GM21723 (cell line): ENCODE measurements around the gene C1orf35.

Source experiments
- ATAC-seq: cut with Tn5 transposase; IDR thresholded peaks from one replicate; pipeline ENCODE4 v1.9.1; 2021; ENCODE audit warnings: mild to moderate bottlenecking, moderate library complexity; ENCODE audit not compliant: unreplicated experiment

The C1orf35 gene

DNA sequence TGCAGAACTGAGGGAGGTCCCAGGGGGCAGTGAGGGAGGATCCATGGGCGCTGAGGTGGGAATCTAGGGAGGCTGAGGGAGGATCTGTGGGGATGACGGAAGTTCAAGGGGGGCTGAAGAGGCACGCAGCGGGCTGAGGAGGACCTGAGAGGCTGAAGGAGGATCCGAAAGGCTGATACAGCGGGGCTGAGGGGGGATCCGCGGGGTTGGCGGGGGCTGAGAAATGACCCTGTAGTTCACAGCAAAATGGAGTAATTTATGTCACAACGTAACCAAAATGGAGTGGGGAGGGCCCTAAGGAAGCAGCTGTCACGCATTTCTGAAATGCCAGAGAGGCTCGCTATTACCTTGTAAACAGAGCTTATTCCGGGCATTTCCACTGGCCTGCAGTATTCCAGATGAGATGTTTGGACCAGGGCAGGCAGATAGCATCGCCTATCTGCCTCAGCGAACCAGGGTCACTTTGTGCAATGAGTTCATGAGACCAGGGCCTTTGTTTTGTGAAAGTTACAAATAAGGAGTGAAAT, 6.9 kb upstream of the C1orf35 start:
- no peak for ATAC-seq

DNA sequence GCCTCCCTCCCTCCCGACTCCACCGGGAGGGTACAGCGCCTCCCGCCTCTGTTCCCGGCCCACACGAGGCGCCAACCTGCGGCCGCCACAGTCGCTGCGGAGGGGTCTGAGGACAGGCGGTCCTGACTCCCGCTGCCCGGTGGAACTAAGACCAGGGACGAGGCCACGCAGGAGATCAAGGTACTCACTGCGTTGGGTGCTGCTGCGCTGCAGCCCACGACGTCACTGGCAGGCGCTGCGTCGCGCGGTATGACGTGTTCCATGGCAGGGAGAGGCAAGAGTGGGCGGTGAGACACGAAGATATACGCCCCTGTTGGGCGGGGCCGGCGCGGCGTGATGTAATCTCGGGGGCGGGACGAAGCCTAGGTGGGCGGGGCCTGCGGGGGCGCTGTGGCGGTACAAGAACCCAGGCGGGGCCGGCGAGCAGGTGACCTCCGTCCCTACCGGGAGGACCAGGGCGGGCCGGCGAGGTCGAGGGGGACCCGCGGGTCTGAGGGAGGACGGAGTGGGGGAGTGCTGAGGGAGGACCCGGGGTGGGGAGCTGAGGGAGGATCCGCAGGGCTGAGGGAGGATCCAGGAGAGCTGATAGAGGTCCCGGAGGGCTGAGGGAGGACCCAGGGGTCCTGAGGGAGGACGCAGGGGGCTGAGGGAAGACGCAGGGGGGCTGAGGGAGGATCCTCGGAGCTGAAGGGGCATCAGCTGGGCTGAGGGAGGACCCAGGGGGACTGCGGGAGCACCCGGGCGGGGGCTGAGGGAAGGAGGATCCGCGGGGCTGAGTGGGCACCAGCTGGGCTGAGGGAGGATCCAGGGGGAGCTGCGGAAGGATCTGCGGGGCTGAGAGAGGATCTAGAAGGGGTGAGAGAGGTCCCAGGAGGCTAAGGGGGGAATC, 6.2 kb upstream of the C1orf35 start, which contains the start of gene MRPL55:
MRPL55 (minus strand) TSS at position 227 of the 889 bp plus-strand sequence. CDS start 1,039 bp downstream, outside the sequence.
- ATAC-seq, result peak; percentile 87

DNA sequence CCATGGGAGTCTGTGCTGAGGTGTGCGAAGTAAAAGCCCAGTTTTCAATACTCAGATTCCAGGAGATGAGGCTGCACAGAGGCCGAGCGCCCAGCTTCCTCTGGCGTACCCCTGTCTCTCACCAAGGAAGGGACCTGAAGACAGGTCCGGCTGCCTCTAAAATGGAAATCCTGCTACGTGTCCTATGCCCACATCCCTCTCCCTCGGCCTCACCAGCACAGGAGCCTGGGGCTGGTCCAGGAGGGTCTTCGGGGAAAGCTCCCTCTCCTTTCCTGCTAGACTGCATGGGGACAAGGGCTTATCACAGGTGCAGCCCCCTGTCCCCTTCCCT, 5.6 kb upstream of the C1orf35 start:
- no peak for ATAC-seq

DNA sequence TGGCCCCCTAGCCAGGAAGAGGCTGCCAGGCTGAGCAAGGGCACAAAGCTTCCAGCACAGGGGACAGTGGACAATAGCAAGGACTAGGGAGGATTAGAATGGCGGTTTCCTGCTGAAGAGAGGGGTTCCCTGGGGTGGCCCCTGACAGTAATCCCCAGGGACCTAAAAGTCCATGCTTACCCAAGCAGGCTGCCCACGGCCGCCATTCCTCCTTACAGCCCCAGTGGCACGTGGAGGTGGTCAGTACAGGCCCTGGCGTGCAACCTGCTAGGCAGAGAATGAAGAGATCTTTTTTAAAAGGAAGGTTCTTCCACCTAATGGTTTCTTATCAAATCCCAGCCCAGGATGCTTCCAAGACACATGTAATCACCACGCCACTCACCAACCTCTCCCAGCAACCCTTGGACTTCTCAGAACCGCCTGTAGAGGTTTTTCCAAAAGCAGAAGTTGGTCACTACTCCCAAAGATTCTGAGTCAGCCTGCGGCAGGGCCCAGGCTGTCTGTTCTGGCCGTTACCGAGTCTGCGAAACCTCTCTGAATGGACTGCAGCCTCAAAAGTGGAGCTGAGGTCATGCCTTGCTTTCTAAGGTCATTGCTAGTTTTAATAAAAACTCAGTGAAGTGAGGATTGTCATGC, 5.0 kb upstream of the C1orf35 start:
- no peak for ATAC-seq

DNA sequence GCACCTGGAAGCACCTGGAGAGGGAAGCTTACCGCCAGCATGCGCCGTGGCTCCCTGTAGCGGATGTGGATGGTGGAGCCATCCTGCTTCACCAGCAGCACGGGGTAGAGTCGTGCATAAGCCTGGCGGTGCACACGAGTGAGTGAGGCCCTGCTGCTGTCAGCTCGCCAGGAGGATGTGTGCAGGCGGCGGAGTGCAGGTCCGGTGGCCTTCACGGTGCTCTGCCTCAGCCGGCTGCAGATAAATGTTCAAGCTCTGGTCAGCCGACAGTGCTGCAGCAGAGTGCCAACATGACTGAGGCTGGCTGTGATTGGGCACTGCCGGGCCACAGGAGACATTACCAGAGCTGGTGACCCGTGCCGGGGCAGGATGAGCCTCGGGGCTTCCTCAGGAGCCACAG, 4.5 kb upstream of the C1orf35 start:
- no peak for ATAC-seq

DNA sequence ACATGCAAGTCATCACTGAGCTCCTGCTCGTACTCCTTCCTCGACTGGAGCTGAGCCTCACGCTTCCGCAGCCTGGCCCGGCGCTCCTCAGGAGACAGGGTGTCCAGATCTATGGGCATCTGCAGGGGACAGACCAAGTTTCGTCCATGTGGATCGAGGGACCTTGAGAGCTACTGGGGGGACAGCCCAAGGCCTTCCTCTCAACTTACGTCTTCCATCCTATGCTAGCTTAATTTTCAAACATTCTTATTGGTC, 3.6 kb upstream of the C1orf35 start:
- no peak for ATAC-seq

DNA sequence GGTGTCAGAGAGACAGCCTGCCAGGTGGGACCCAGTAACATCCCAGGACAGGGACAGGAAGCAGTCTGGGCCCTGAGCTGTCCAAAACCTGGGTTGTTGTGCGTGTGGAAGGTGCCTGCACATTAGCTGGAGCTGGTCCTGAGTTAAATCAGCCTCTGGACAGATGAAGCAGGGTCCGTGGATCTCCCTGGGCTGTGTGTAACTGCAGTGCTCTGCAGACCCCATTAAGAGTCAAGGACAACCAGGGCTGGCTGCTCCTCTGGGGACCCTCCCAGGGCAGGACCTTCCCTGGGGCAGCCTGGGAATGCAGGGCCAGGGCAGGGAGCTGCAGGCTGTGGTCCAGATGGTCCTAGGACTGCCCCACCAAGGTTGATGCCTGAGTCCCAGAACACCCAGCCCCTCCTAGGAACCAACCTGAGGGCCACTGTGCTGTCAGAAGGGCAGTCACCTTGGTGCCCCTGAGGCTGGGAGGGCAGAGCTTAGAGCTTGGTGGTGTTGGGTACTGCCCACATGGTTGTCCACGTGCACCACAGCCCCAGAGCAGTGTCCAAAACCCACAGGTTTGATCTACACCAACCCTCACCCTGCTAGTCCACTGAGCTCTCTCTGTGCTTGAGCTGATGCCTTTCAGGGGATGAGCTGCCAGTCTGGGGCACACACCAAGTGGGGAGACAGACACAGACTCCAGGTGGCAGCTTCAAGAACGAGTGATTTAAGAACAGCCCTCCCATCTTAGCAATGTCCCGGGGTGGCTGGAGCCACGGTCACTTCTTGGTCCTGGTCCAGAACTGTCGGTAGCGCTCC, 3.1 kb upstream of the C1orf35 start:
- ATAC-seq, result no peak

DNA sequence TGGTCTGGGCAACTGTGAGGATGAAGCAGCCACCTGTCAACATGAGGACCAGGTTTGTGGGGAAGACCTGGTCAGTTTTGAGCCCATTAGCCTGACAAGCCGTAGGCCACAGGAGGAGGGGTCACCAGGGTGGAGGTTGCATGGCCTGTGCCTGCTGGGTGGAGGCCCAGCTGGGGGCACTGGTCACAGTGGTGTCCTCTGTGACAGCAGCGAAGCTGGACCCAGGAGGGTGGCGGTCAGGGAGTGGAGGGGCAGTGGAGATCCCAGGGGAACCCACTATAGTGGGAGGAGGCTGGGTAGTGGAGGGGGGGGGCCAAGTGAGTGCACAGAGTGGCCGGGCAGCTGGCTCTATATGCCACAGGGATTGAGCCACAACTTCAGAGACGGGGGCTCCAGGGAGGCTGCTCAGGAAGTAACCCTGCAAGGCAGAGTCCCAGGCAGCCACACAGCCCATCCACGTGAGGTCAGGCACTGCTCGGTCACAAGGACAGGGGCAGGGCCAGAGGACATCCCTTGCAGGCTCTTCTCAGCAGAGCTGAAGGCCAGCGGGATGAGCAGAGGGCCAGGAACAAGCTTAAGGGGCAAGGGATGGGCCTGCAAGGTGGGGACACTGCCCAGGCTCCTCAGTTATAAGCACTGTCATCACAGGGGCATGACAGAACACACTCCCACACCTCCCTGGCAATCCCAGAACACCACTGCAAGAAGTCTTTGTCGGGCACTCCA, 2.3 kb upstream of the C1orf35 start:
- no peak for ATAC-seq

DNA sequence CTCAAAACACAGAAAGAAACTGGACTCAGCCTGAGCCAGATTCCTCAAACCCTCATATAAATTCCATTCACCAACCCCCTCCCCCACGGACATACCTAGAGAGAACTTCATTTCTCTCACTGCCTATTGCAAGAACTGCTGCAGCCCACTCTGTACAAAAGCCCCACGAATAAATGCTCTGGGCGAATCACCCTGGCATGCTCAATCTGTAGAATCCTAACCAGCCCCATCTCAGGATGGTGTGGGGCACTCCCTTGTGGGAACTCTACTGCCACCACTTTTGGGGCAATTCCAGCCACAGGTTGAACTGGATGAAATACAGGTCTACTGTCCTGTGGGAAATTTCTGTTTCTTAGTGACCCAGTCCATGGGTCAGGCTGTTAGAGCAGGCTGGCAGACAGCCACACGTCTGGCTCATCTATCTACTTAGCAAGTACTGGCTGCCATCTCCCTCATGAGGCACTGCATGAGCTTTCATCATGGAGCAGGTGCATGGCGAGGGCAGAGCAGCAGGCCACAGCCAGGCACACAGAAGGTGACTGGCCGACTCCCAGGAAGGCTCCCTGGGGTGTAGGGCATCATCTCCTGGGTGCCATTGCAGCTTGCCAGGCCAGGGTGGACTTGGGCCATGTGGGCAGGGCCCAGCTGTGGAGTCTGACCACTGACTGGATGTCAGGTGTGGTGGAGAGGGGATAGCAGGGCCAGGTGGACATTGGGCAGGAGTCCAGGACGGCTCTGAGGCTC, 1.6 kb upstream of the C1orf35 start:
- ATAC-seq, result no peak

DNA sequence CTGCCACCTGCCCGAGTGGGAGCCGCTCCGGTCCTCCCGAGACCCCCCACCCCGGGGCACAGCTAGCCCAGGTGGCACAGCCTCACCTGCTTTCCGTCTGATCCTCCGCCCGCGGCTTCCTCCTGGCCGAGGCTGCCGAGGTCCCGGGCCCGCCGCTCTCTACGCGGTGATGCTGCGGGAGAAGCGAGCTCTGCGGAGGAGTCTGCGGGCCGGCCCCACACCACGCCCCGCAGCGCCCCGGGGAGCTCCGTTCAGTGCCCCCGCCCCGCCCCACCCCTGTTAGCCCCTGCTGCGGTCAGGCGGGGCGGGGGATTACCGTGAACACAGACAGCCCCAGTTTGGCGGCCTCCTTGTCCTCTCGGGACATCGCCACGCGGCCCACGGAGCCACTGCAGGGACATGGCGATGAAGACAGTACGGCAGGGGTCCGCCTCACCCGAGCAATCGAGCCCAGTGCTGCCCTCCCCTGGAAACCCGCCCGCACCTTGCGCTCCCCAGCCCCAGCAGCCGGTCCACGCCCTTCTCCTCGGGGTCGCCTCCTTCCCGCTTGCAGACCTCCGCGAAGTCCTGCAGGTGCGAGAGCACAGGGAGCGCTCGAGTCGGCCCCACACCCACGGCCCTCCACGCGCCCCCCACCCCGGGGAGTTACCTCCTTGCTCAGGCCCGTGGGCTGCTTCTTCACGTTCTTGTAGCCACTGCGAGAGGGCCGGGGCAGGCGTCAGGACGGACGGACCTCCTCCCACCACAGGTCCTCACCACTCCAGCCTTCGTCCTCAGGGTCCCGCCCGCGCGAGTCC, 933 bp downstream of the C1orf35 start:
- peak; percentile 35 for ATAC-seq

DNA sequence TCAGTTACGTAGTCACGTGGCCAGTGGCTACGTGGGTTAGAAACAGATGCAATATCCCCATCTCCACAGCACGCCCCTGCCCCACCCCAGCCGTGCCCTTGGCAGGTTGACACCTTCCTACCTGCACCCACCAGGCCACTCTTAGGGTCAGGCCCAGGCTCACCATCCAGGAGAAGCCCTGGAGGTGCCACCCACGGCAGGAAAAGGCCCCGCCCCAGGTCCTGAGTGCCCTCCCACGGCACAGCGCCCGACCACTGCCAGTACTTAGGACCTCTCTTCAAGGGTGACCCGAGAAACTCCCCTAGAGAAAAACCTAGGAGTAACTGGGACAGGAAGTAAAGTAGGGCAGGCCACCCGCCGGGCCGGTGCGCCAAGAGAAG, 1.5 kb downstream of the C1orf35 start:
- ATAC-seq, result no peak

DNA sequence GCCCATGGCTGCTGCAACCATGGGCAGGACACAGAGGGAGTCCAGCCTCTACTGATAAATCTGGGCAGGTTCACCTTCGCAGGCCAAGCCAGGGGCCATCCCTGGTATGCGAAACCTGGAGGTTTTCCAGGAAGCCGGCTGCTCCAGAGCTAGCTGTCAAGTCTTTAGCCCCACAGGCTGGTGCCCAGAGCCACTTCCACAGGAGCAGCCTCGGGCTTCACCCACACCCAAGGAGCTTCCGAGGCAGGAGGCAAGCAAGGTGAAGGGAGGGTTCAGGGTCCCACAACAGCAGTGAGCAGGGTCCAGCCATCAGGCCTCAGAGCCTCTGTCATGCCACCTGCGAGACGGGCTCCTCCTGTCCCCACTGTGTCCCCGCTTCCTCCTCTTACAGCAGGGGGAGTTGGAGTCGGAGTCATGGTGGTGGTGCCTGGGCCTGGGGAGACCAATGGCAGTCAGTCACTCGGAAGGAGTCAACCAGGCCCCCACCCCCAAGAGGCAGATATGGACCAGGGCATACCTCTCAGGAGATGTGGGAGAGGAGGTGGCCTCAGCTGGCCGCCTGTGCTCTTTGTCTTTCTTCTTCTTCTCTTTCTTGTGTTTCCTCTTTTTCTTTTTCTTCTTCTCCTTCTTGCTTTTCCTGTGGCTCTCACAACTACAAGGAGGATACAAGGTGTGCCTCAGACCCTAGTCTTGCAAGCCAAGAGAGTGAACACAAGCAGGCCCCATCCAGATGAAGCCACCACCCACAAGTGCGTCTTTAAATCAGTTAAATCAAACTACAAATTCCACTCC, 2.1 kb downstream of the C1orf35 start:
- no peak for ATAC-seq

DNA sequence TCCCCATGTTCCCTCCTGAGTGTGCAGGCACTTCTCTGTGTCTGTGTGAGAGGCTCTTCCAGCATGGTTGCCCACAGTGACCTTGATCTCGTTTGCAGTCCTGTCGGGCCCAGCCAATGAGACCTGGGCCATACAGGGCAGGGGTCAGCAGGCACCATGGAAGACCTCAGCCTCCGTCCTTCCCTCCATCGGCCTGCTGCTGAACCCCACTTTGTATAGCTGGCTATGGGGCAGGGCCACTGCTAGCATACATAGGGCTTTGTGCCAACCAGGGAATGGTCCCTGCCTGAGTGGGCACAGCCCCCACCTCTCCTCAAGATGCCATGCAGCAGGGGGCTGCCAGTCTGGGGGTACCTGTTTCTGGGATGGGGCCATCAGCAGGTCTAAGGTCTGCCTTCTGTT, 3.8 kb downstream of the C1orf35 start:
- no peak for ATAC-seq

DNA sequence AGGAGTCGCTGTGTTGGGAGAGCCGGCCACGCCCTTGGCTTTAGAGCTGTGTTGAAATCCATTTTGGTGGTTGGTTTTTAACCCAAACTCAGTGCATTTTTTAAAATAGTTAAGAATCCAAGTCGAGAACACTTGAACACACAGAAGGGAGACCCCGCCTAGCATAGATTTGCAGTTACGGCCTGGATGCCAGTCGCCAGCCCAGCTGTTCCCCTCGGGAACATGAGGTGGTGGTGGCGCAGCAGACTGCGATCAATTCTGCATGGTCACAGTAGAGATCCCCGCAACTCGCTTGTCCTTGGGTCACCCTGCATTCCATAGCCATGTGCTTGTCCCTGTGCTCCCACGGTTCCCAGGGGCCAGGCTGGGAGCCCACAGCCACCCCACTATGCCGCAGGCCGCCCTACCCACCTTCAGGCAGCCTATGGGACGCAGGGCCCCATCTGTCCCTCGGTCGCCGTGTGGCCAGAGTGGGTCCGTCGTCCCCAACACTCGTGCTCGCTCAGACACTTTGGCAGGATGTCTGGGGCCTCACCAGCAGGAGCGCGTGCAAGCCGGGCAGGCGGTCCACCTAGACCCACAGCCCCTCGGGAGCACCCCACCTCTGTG, 4.7 kb downstream of the C1orf35 start:
- no peak for ATAC-seq

DNA sequence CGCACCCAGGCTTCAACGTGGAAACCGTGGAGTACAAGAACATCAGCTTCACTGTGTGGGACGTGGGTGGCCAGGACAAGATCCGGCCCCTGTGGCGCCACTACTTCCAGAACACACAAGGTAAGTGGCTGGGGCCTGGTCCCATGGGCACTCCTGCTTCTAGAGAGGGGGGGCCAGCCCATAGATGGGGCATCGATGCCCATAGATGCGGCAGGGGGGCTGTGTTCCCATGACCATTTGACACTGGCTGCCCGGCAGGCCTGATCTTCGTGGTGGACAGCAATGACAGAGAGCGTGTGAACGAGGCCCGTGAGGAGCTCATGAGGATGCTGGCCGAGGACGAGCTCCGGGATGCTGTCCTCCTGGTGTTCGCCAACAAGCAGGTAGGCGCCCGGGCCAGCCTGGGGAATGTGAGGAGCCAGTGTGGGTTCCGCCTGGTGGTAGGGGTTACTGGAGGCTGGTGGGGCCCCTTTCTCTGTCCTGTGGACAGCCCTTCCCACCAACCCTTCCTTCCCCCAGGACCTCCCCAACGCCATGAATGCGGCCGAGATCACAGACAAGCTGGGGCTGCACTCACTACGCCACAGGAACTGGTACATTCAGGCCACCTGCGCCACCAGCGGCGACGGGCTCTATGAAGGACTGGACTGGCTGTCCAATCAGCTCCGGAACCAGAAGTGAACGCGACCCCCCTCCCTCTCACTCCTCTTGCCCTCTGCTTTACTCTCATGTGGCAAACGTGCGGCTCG, 5.6 kb downstream of the C1orf35 start:
- no peak for ATAC-seq

DNA sequence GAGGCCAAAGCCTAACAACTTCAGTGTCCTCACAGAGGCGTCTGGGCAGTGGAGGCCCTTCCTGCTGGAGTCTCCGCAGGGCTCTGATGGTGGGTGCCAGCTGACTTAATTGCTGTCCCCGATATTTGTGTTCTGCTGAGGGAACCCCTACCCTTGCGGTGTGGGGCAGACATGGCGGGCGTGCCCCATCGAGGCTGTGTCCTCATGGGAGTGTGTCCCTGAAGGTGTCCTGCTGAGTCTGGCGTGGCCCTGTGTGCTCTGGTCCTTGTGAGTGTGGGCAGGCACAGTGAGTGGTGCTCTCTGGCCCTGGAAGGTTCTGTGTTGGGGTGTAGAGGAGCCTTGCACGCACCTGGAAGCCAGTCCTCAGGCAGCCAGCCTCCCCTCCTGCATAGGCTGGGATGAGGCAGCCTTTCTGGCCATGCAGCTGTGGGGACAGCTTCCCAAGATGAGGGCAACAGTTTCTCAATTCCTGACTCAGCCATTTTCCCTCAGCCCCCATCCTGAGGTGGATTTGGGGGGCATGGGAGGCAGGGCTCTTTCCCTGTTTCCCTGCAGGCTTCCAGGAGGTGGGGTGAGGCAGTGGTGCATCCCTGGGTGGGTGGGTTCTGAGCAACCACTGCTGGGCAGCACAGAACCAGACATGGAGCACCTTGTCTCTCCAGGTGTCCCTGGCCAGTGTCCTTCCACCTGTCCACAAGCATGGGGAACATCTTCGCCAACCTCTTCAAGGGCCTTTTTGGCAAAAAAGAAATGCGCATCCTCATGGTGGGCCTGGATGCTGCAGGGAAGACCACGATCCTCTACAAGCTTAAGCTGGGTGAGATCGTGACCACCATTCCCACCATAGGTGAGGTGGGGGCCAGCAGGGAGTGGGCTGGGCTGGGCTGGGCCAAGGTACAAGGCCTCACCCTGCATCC, 6.5 kb downstream of the C1orf35 start:
- ATAC-seq, result no peak

DNA sequence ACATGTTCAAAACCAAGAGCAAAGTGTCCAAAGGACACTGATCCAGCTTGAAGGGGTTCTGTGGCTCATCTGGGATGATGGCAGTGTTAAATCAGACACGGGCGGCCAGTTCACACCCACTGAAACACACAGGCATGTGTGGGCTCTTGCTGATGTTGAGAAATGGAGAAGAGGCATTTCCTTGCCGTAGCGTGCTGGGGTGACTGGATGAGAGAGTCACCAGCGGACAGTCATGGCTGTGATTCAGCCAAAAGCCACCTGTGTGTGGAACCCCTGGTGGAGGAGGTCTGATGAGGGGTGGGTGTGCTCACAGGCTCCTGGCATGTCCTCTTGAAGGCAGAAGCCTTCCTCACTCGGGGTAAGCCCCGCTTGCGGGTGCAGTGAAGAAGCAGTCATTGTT, 7.2 kb downstream of the C1orf35 start:
- no peak for ATAC-seq
